CD4-positive, alpha-beta T cell treated with Interleukin-1 beta for 1 hour (primary cell): ENCODE data around the gene NCL.
"Not testable (repeated sequence)": the region's sequence is repeated elsewhere in the genome, so short reads cannot be mapped to it uniquely, and the experiment has no call there.

Experiments
- DNase-seq, 2 donors: peaks; one replicate each; pipeline ENCODE4 v3.0.0-alpha.2; 2020 to 2022

The NCL gene

DNA sequence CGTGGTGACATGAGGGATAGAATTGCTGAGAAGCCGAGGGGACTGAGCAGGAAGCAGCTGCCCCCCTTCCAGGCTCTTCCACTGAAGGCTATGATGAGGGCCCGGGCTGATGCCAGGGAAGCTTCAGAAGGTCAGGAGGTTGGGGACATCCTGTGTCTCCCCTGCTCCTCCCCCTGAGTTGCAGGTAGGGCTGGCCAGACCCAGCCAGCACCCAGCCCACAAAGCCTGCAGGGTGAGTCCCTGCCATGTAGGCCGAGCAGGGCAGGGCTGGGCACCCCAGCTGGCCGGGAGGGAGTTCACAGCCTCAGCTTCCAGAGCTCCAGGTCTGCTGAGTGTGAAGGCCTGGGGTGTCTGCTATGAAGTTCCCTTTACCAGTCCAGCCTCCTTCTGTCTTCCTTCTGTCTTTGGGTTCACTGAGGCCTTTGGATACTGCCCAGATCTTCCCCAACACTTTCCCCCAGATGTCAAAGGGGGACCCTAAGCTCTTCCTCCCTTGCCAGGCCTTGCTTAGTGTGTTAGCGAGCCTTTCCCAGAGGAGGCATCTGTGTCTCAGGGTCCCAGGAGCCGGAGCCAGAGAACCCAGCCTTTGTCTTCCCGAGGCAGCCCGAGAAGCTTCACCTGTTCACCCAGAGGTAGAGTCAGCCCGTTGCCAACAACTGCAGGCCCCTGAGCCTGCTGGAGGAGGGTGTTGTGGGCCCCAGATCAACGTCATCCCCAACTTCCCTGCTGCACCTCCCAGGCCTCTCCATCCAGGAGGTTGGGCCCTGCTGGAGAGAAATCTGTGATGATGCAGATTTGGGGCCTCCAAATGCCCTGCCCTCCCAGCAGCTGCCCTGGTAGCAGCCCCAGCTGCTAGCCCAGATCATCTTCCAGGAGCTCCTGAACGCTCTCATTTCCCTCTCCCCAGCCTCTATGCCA lies 3.6 kb upstream of the NCL start:
- no peak for DNase-seq

GRCh38 chr2:231467016-231467545 lies 2.8 kb upstream of the NCL start:
- no peak for DNase-seq

GRCh38 chr2:231464576-231465540 lies 574 bp upstream of the NCL start:
- DNase-seq, result peak; percentile 97 to 98

DNA sequence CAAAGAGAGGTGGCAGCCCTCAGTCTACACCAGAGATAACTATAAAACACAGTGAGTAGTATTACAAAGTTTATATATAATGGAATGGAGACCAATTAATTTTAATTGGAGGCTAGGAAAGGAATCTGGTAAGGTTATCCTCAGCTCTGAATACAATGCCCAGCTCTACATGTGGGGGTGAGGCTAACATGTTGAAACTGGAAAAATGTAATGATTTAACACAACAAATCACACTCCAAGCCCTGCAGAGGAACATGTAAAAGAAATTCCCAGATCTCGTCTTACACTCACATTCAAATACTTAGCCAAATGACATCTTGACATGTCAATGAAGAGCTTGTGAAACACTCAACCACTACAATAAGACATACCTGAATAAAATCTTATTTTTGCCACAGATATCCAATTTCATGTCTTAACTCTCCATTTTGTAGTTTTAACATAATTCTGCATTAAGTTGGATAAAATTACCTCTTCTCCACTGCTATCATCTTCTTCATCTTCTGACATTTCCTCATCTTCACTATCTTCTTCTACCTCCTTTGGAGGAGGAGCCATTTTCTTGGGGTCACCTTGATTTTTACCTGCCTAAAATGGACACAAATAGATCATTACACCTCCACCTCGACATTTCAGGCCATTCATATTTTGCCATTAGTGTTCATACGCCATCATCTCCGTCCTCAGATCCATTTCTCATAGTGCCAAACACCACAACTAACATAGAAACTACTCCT lies 1.4 kb downstream of the NCL start:
- no peak for DNase-seq

GRCh38 chr2:231461516-231461971 lies 2.7 kb downstream of the NCL start:
- no peak for DNase-seq

DNA sequence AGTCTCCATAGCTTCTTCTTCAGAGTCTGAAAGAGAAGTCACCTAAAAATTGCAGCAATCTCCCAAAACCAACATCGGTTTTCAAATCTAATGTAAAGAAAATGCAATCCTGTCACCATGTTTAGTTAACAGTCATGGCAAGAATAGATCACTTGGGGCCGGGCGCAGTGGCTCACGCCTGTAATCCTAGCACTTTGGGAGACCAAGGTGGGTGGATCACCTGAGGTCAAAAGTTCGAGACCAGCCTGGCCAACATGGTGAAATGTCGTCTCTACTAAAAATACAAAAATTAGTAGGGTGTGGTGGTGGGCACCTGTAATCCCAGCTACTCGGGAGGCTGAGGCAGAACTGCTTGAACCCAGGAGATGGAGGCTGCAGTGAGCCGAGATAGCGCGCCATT lies 3.4 kb downstream of the NCL start:
- not testable (repeated sequence) for DNase-seq

DNA sequence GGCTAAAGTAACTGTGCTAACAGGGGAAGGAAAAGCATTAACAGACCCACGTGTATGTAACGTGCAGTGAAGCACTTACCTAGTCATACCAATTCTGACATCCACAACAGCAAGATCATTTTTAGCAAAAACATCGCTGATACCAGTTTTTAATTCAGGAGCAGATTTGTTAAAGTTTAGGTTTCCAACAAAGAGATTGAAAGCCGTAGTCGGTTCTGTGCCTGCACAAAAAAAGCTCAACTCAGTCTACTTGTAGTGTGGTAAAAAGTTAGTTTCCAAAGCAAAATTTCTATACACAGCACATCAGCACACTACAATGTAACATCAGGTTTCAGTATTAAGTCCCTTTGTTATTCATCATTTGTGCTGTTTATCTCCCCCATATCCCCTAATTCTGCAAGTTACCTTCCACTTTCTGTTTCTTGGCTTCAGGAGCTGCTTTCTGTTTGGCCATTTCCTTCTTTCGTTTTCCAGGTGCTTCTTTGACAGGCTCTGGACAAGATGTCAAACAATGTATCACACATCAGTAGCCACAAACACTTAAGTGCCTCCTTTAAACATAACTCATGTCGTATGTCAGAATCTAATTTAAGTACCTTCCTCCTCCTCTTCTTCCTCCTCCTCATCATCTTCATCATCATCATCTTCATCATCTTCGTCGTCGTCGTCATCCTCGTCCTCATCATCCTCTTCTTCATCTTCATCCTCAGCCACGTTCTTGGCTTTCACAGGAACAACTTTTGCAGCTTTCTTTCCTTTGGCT lies 4.0 kb downstream of the NCL start:
- DNase-seq, result no peak

- DNase-seq, result no peak
Observed at GRCh38 chr2:231458368-231458767, 5.9 kb downstream of the NCL start.

DNA sequence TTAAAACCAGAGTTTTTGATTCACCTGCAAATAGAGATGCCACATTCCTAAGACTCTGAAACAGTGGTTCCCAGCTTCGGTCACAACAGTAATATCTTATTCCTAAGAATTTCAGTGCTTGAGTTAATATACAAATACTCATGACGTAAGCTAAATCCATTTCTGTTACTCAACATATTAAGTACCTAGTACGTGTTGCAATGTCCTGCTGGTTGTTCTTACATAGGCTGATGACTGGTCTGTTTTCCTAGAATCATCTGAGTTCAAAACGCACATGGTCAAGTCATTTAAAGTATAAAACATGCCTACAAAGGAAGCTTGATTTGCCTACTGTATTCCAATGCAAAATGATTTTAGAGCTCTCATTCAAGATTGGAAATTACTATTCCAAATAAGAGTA lies 7.2 kb downstream of the NCL start:
- DNase-seq, result no peak

GRCh38 chr2:231456295-231457004 lies 7.8 kb downstream of the NCL start:
- no peak for DNase-seq

DNA sequence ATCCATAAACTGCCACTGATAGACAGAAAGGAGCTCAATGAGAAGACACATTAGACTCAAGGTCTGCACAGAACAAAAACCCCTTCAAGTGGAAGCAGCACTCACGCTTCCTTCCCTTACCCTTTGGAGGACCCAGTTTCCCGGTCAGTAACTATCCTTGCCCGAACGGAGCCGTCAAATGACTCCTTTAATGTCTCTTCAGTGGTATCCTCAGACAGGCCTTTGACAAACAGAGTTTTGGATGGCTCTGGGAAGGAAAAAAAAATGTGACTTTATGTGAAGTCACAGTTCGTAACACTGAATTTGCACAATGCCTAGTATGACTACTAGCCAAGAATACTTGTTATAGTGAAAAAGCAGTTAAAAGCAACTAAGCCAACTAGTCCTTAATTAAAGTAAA lies 8.4 kb downstream of the NCL start:
- DNase-seq, result no peak

GRCh38 chr2:231455222-231455621 lies 9.1 kb downstream of the NCL start:
- no peak for DNase-seq

DNA sequence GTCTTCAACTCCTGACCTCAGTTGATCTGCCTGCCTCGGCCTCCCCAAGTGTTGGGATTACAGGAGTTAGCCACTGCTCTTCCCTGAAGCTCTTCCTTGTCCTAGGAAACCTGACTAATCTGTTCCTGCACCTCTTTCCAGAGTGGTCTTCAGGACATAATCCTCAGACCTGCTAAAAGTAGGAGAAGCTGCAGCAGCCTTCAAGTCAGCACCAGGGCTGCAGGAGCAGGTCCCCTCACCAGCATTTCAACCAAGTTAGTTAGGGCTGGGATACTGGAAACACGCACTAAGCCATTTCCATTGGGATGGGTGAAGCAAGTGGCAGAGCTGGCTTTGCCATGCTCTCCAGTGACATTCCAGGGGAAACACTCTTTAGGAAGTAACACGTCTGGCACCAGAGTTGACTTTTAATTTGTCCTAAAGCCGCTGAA lies 9.9 kb downstream of the NCL start:
- no peak for DNase-seq

DNA sequence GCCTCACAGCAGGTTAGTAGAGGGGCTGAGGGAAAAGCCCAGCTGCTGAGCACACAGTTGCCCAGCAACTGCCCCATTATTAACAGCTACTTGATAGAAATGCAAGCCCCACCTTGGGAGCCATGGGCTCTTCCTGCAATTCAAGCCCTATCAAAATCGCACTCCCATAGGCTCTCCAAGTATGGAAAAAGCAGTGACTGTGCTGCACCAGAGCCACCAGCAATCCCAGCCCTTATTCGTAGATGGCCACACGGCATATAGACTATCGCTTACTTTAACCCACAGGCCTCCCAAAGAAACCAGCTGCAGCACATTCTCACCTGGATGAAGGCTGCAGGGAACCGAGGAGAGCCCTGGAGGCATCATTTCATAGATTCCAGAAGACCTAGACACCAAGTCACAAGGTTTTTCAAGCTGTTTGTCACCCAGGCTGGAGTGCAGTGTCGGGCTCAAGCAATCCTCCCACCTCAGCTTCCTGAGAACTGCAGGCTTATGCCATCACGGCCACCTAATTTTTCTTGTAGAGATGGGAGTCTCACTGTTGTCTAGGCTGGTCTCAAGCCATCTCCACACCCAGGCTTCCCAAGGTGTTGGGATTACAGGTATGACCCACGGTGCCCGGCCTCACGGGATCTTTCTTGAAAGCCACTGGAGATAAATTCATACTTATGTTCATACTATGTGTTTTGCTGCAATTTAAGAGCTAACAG lies 11.3 kb downstream of the NCL start:
- no peak for DNase-seq

GRCh38 chr2:231450548-231450989 lies 13.7 kb downstream of the NCL start:
- DNase-seq, result no peak

- DNase-seq, result no peak
Observed at GRCh38 chr2:231449503-231450054, 14.7 kb downstream of the NCL start.

DNA sequence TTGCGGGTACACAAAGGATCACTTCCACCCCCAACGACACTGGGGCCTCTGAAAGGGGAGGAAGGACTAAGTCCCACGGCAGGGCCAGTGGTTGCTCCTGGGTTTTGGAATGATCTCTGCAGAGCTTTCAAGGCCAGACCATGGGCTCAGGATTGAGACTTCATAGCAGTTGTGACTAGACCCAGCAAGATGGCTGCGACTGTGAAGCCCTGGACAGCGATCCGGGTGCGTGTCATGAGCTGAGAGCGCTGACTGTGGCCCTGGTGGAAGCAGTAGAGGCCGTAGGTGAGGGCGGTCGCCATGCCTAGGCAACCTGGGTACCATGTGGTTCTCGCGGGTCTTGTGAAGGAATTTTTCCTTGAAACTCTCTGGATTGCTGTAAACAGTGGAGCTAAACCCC lies 27.3 kb downstream of the NCL start:
- no peak for DNase-seq

GRCh38 chr2:231433990-231434389 lies 30.3 kb downstream of the NCL start:
- DNase-seq, result no peak

- DNase-seq, result no peak
Observed at GRCh38 chr2:231431606-231432005, 32.7 kb downstream of the NCL start.

DNA sequence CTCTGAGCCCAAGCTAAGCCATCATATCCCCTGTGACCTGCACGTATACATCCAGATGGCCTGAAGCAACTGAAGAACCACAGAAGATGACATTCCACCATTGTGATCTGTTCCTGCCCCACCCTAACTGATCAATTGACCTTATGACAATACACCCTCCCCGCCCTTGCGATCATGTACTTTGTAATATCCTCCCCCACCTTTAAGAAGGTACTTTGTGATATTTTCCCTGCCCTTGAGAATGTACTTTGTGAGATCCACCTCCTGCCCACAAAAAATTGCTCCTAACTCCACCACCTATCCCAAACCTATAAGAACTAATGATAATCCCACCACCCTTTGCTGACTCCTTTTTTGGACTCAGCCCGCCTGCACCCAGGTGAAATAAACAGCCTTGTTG lies 33.8 kb downstream of the NCL start:
- not testable (repeated sequence) for DNase-seq
